Endothelial cell of umbilical vein (primary cell): Measurements from ENCODE around the gene ZSCAN5B. TPM values are rescaled to one million over a fixed set of nuclear protein-coding genes. Genes with fewer than 3 reads are reported as not detected.

Experiments
- BruUV-seq: library from RNA; stranded (reverse); fragments of 400-500 nt; replicated peaks from 2 replicates; lab custom pipeline; 2021; lab: Mats Ljungman, UMichigan
- CTCF ChIA-PET: fragments of 300-600, 350-600 bp; sonication (Branson Sonifier 250); formaldehyde crosslinking; loops from one replicate; lab custom pipeline; 2021; ENCODE audit warnings: antibody characterized with exemption, inconsistent platforms; lab: Charles Lee
- POLR2A ChIA-PET: fragments of 300-600, 350-600 bp; sonication (Branson Sonifier 250); formaldehyde crosslinking; loops from one replicate; lab custom pipeline; 2021; ENCODE audit warnings: antibody characterized with exemption, inconsistent platforms; lab: Charles Lee
- DNase-seq: peaks from one replicate; pipeline ENCODE4 v3.0.0-alpha.2; 2011; ENCODE audit warnings: low read depth, low spot score
- FAIRE-seq: peaks from 2 replicates; lab custom pipeline; 2011; peaks lifted over from hg19 to GRCh38; lab: Jason Lieb, UNC
- H2AFZ ChIP-seq: 2 replicates; pipeline ENCODE4 v1.6.0; 2012; ENCODE audit warnings: low read depth, low read length, control low read depth, inconsistent platforms
- H3K27ac ChIP-seq: 2 replicates; pipeline ENCODE4 v1.5.1; 2011; ENCODE audit warnings: low read depth, mild to moderate bottlenecking, control low read depth, low read length, moderate library complexity; ENCODE audit not compliant: insufficient read depth
- H3K27me3 ChIP-seq, 2 experiments: 2 replicates each; pipeline versions ENCODE4 v1.6.0 to v1.6.1; 2011; ENCODE audit warnings: low read length in 2 of 2, mixed read lengths in 1 of 2; ENCODE audit not compliant: control insufficient read depth in 2 of 2, insufficient read depth in 2 of 2
- H3K36me3 ChIP-seq, 2 experiments: 2 replicates in 1 of 2; 3 replicates in 1 of 2; pipeline ENCODE4 v1.5.1; 2011; ENCODE audit warnings: low read length in 2 of 2, mild to moderate bottlenecking in 1 of 2, moderate library complexity in 1 of 2; ENCODE audit not compliant: control insufficient read depth in 2 of 2, insufficient read depth in 2 of 2; ENCODE audit errors: extremely low read depth in 1 of 2
- H3K4me1 ChIP-seq: 3 replicates; pipeline ENCODE4 v1.5.1; 2011; ENCODE audit warnings: mild to moderate bottlenecking, low read length; ENCODE audit not compliant: control insufficient read depth, insufficient read depth; ENCODE audit errors: extremely low read depth
- H3K4me2 ChIP-seq: 2 replicates; pipeline ENCODE4 v1.6.1; 2011; ENCODE audit warnings: low read length, control low read depth, mixed read lengths; ENCODE audit not compliant: insufficient read depth
- H3K4me3 ChIP-seq, 3 experiments: fragments of 200-600 bp in 1 of 3; sonication (generic), shearing (Covaris generic) in 1 of 3; replicated peaks in 1 of 3; 2 replicates each; pipeline ENCODE4 v1.5.1; 2011 to 2016; ENCODE audit warnings: control low read depth in 3 of 3, low read length in 3 of 3, mild to moderate bottlenecking in 2 of 3, inconsistent platforms in 1 of 3, low read depth in 1 of 3, moderate library complexity in 1 of 3; ENCODE audit not compliant: insufficient read depth in 1 of 3
- H3K79me2 ChIP-seq: 2 replicates; pipeline ENCODE4 v1.6.0; 2012; ENCODE audit warnings: low read length, inconsistent platforms; ENCODE audit not compliant: control insufficient read depth, insufficient read depth
- H3K9ac ChIP-seq: replicated peaks from 2 replicates; pipeline ENCODE3; 2011; ENCODE audit warnings: low read length, control low read depth; ENCODE audit not compliant: insufficient read depth; ENCODE audit errors: extremely low read depth
- H3K9me1 ChIP-seq: replicated peaks from 3 replicates; pipeline ENCODE4 v1.6.0; 2011; ENCODE audit warnings: mild to moderate bottlenecking, low read length; ENCODE audit not compliant: control insufficient read depth, insufficient read depth; ENCODE audit errors: extremely low read depth
- H3K9me3 ChIP-seq: replicated peaks from 2 replicates; pipeline ENCODE4 v1.5.1; 2012; ENCODE audit warnings: low read length, inconsistent platforms; ENCODE audit not compliant: control insufficient read depth, insufficient read depth
- H4K20me1 ChIP-seq: replicated peaks from 2 replicates; pipeline ENCODE3; 2011; ENCODE audit warnings: mild to moderate bottlenecking, low read length; ENCODE audit not compliant: control insufficient read depth, insufficient read depth; ENCODE audit errors: extremely low read depth
- EZH2 ChIP-seq: IDR thresholded peaks from 2 replicates; pipeline ENCODE4 v1.6.1; 2012; ENCODE audit warnings: borderline replicate concordance, low read depth, mild to moderate bottlenecking, moderate library complexity, low read length, inconsistent platforms; ENCODE audit not compliant: severe bottlenecking
- FOS ChIP-seq: IDR thresholded peaks from 2 replicates; pipeline ENCODE4 v1.6.1; 2011; ENCODE audit warnings: mild to moderate bottlenecking, low read length, moderate library complexity, borderline replicate concordance; ENCODE audit not compliant: insufficient read depth
- GATA2 ChIP-seq: IDR thresholded peaks from 2 replicates; pipeline ENCODE4 v1.7.0; 2011; ENCODE audit warnings: low read depth, mild to moderate bottlenecking, moderate library complexity, mixed read lengths, low read length; ENCODE audit not compliant: insufficient read length, insufficient read depth
- JUN ChIP-seq: IDR thresholded peaks from 2 replicates; pipeline ENCODE4 v1.6.1; 2011; ENCODE audit warnings: borderline replicate concordance, low read depth; ENCODE audit not compliant: insufficient read length, insufficient read depth
- POLR2A ChIP-seq: IDR thresholded peaks from 2 replicates; pipeline ENCODE4 v1.6.1; 2012; ENCODE audit warnings: low read depth, mild to moderate bottlenecking, control low read depth, low read length
- POLR2AphosphoS5 ChIP-seq: IDR thresholded peaks from 2 replicates; pipeline ENCODE4 v1.6.1; 2012; ENCODE audit warnings: low read depth, mild to moderate bottlenecking, control low read depth, low read length, moderate library complexity; ENCODE audit not compliant: insufficient read depth
- dilution Hi-C: fragments of 300-500 bp; cut with MboI; formaldehyde crosslinking; loops from one replicate; pipeline ENCODE4 v1.15.0; 2019; ENCODE audit warnings: low sequenced_read_pairs; ENCODE audit not compliant: extremely low pct_ligation_motif_present
- intact Hi-C: fragments of 100-400 bp; cut with micrococcal nuclease; formaldehyde crosslinking; loops from one replicate; pipeline ENCODE4 v1.10.0; 2022
- polyA plus RNA-seq, 4 experiments: library from polyadenylated mRNA; depleted of rRNA in 3 of 4; stranded (reverse) in 3 of 4; unstranded in 1 of 4; fragments of >200 nt; gene quantifications; 2 replicates each; pipeline versions ENCODE4 v1.2.1 to v1.2.3, GENCODE V29; 2011 to 2012; ENCODE audit warnings: missing spikeins in 1 of 4
- total RNA-seq: library from RNA; stranded (reverse); gene quantifications from 2 replicates; pipeline ENCODE4 v1.2.3, GENCODE V29; 2021
- TF ChIP-seq, protein P1 (sequence below), 2 donors: IDR thresholded peaks; 1 replicate in 1 of 2; 2 replicates in 1 of 2; pipeline ENCODE4 v1.5.1; 2011; ENCODE audit warnings: low read length in 2 of 2, mild to moderate bottlenecking in 2 of 2, moderate library complexity in 2 of 2, control low read depth in 1 of 2, inconsistent platforms in 1 of 2, low read depth in 1 of 2; ENCODE audit not compliant: insufficient read depth in 1 of 2; ENCODE audit errors: extremely low read depth in 1 of 2

ZSCAN5B gene
- total and polyA plus RNA-seq, 2 donors (not counting 3 experiments of a cell fraction or from before 2014, with no cell fraction given): 0.07 TPM; not detected in 1

DNA sequence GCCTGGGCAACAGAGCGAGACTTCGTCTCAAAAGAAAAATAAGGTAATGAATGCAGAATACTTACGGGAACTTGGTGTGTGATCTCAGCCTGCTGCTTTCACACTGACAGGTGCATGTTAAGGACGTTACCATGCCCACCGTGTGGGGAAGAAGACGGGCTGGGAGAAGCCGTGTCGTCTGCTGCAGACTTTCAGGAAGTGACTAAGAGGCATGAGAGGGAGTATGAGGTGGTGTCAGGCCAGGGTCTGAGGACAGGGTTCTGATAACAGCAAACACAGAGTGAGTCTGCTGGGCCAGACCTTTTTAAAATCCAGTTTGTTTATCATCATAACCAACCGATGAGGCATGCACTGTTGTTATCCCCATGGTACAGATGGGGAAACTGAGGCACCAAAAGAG, 35.3 kb downstream of the ZSCAN5B start:
- Histone ChIP-seq H3K9me3 (no peaks in the 10 kb centered on the region), H3K27me3 (no peaks in the 10 kb centered on the region), H3K9ac (no peak overlapping the region), H3K4me3 (no peak overlapping the region), H3K79me2 (no peaks in the 10 kb centered on the region), H3K36me3 (peaks cover 0 to 11% of the 10 kb centered on the region in 2 experiments), H3K4me1 (peaks cover 7% of the 10 kb centered on the region), H3K27ac (peak overlapping the region; percentile 20), H4K20me1 (no peaks in the 10 kb centered on the region), H3K4me2 (no peak overlapping the region), H2AFZ (no peak overlapping the region), H3K9me1 (no peaks in the 10 kb centered on the region)
- no TSS peak for BruUV-seq
- ChIA-PET POLR2A (no interaction called here), CTCF (interaction anchor here (1.0 to 1.2 kb wide), 3 partner anchors 9 to 171 kb away, joined by 3 to 5 read pairs (median 3); no protein-coding TSS in a partner anchor)
- TF ChIP-seq JUN: peak; percentile 41
- no peak for TF ChIP-seq POLR2A
- no peak for TF ChIP-seq GATA2
- TF ChIP-seq EZH2: no peak
- TF ChIP-seq, protein P1, sequence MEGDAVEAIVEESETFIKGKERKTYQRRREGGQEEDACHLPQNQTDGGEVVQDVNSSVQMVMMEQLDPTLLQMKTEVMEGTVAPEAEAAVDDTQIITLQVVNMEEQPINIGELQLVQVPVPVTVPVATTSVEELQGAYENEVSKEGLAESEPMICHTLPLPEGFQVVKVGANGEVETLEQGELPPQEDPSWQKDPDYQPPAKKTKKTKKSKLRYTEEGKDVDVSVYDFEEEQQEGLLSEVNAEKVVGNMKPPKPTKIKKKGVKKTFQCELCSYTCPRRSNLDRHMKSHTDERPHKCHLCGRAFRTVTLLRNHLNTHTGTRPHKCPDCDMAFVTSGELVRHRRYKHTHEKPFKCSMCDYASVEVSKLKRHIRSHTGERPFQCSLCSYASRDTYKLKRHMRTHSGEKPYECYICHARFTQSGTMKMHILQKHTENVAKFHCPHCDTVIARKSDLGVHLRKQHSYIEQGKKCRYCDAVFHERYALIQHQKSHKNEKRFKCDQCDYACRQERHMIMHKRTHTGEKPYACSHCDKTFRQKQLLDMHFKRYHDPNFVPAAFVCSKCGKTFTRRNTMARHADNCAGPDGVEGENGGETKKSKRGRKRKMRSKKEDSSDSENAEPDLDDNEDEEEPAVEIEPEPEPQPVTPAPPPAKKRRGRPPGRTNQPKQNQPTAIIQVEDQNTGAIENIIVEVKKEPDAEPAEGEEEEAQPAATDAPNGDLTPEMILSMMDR (IDR thresholded peaks at IDR 0.05; ENCODE audit: extremely low read depth in 1 of 2, insufficient read depth in 1 of 2, low read depth in 1 of 2, low read length in 2 of 2): no peak
- intact Hi-C loops: no loop called here
- dilution Hi-C loops: no loop called here
- FAIRE-seq (peak; percentile 70), DNase-seq (peak; percentile 62)

DNA sequence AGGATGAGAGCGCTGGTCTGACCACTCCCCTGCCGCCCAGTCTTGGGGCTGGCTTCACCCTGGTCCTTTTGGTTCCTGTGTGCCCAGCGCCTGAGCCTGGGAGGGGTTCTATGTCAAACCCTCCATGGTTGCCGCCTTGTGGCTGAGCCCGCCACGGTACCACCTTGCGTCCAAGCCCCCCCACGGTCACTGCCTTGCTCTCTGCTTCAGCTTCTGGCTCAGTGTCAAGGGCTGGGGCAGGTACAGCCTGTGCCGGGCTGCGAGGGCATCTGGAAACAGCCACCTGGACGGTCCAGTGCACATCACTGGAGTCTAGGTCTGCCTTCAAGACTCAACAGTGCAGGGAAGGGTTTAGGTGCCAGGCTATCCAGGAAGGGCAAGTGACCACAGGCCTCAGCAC, 36.0 kb downstream of the ZSCAN5B start:
- Histone ChIP-seq H3K4me2 (no peak overlapping the region), H3K36me3 (peaks cover 0 to 11% of the 10 kb centered on the region in 2 experiments), H2AFZ (no peak overlapping the region), H3K79me2 (no peaks in the 10 kb centered on the region), H3K9me1 (no peaks in the 10 kb centered on the region), H3K4me1 (peaks cover 7% of the 10 kb centered on the region), H3K9me3 (no peaks in the 10 kb centered on the region), H3K4me3 (no peak overlapping the region), H4K20me1 (no peaks in the 10 kb centered on the region), H3K9ac (no peak overlapping the region), H3K27me3 (no peaks in the 10 kb centered on the region), H3K27ac (peak overlapping the region; percentile 20)
- DNase-seq: no peak
- CTCF ChIA-PET: interaction anchor here (1.1 kb wide), 1 partner anchor 95 kb away, joined by 3 read pairs; no protein-coding TSS in a partner anchor
- intact Hi-C loops (no loop called here), dilution Hi-C loops (no loop called here)
- TF ChIP-seq POLR2AphosphoS5 (no peak), JUN (no peak), FOS (no peak), POLR2A (no peak)
- no TSS peak for BruUV-seq
- FAIRE-seq: no peak
- POLR2A ChIA-PET: interaction anchor here (0.6 kb wide), 1 partner anchor 42 kb away, joined by 4 read pairs; no protein-coding TSS in a partner anchor
